ENCODE data around the gene KCND3. TPM values are rescaled to one million over a fixed set of nuclear protein-coding genes. Genes with fewer than 3 reads are reported as not detected.

Gene KCND3
- total RNA-seq, 4 donors from 2014 or later: 7.4 to 20.4 (median 9.8) TPM

DNA sequence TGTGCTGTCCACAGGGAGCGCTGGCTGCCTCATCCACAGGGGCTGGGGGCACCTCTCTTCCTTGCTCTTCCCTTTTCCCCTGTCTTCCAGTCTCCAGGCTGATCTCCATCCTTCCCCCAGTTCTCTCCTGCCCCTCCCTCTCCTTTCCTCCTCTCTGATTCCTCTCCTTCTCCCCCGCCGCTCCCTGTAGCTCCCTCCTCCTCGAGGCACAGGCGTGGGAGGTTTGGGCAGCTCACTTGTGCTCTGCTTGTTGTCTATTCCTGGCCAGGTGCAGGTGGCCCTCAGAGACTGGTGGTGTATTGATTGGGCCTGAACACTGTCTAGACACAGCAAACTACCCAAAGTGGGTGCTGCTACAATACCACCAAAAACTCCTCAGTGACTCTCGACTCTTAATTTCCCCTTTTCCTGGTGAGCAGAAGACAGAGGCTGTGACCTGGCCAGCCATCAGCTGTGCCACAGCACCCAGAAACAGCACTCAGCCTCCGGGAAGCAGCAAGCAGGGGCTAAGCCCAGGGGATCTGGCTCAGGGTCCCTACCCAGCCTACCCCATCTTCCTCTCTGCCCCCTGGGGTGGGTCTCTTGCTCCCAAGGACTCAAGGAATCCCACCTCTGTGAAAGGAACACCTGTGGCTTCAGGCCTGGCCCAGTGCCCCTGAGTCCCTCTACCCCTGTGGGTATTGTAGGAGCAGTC, 140.5 kb downstream of the KCND3 start:
- no peak for DNase-seq (ENCODE audit: low spot score in 2 of 2)
- 58 to 63% methylated on average over 7 of the region's 7 CpGs for WGBS, 2 donors
- no peak overlapping the region for H3K4me3 ChIP-seq (ENCODE audit: low read depth, poor library complexity, severe bottlenecking)
- TF ChIP-seq, protein P1, sequence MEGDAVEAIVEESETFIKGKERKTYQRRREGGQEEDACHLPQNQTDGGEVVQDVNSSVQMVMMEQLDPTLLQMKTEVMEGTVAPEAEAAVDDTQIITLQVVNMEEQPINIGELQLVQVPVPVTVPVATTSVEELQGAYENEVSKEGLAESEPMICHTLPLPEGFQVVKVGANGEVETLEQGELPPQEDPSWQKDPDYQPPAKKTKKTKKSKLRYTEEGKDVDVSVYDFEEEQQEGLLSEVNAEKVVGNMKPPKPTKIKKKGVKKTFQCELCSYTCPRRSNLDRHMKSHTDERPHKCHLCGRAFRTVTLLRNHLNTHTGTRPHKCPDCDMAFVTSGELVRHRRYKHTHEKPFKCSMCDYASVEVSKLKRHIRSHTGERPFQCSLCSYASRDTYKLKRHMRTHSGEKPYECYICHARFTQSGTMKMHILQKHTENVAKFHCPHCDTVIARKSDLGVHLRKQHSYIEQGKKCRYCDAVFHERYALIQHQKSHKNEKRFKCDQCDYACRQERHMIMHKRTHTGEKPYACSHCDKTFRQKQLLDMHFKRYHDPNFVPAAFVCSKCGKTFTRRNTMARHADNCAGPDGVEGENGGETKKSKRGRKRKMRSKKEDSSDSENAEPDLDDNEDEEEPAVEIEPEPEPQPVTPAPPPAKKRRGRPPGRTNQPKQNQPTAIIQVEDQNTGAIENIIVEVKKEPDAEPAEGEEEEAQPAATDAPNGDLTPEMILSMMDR (IDR thresholded peaks at IDR 0.05): no peak
- TF ChIP-seq POLR2A (IDR thresholded peaks at IDR 0.05): no peak
- intact Hi-C loops (cut with DNase I; ENCODE audit: low total_unique reads): no loop called here

DNA sequence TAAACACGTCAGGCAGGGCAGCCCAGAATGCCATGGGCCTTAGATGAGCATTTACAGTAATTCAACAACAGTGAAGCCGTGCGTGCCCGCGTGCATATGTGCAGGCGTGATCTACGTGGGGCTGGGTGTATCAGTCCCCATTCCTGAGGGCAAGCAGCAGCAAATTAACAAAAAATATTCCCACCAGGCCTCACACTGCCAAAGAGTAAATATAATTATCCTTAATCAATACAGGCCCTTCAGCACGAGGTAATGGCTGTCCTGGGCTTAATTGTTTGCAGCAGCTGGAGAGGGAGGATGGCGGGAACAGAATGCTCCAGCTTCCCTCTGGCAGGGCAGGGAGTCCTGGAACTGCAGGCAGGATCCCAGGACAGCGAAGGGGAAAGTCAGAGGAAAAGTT, 142.0 kb downstream of the KCND3 start:
- WGBS, 2 donors: 77 to 78% methylated on average over 10 of the region's 10 CpGs
- intact Hi-C loops (cut with DNase I; ENCODE audit: low total_unique reads): no loop called here
- no peak for DNase-seq (ENCODE audit: low spot score in 2 of 2)
- no peak for TF ChIP-seq POLR2A (IDR thresholded peaks at IDR 0.05)
- TF ChIP-seq, protein P1 (IDR thresholded peaks at IDR 0.05): no peak
- no peak overlapping the region for H3K4me3 ChIP-seq (ENCODE audit: low read depth, poor library complexity, severe bottlenecking)

DNA sequence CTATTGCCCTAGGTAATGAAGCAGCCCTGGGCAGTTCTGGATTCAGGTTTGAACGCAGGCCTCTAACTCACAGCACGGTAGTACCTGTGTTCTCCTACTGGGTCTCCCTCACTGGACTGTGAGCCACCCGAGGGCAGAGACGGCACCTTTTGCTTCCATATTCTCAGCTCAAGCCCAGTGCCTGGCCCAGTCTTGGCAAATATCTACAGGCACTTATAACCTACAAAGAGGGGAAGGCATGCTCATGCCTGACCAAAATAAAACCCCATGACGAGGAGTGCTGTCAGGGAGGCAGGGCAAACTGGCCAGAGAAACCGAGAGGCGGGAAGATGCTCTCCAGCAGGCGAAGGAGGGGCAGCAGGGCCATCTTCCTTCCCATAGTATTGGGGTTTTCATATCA, 142.6 kb downstream of the KCND3 start:
- intact Hi-C loops (cut with DNase I; ENCODE audit: low total_unique reads): no loop called here

GRCh38 chr1:111843177-111843576, 146.3 kb downstream of the KCND3 start:
- no peak overlapping the region for H3K4me3 ChIP-seq (ENCODE audit: low read depth, poor library complexity, severe bottlenecking)
- intact Hi-C loops (cut with DNase I; ENCODE audit: low total_unique reads): no loop called here
- WGBS, 2 donors: 51 to 68% methylated on average over 2 of the region's 2 CpGs
- no peak for DNase-seq (ENCODE audit: low spot score in 2 of 2)
- TF ChIP-seq, protein P1 (IDR thresholded peaks at IDR 0.05): no peak
- no peak for TF ChIP-seq POLR2A (IDR thresholded peaks at IDR 0.05)

More for the DNA sequence above, 142.6 kb downstream of the KCND3 start:
- WGBS, 2 donors: 84 to 86% methylated on average over 8 of the region's 8 CpGs
- no peak overlapping the region for H3K4me3 ChIP-seq (ENCODE audit: low read depth, poor library complexity, severe bottlenecking)
- no peak for DNase-seq (ENCODE audit: low spot score in 2 of 2)
- TF ChIP-seq POLR2A (IDR thresholded peaks at IDR 0.05): no peak
- TF ChIP-seq, protein P1 (IDR thresholded peaks at IDR 0.05): no peak

DNA sequence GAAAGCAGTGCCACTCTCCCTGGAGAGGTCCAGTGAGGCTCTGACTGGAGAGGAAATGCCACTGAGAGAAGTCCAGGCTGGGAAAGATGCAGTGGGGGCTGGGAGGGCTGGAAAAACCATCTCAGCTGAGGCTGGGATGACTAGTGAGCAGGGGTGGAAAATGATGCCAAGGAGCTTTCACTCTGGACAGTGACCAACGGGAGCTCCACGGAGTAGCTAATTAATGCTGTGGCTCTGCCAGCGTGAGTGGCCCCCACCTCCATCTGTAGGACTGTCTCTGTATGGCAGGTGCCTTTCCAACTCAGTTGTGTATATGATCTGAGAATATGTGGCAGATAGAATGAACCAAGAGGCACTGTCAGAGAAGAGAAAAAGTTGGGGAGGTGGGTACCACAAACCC, 147.1 kb downstream of the KCND3 start:
- TF ChIP-seq, protein P1 (IDR thresholded peaks at IDR 0.05): no peak
- no peak for TF ChIP-seq POLR2A (IDR thresholded peaks at IDR 0.05)
- H3K4me3 ChIP-seq (ENCODE audit: low read depth, poor library complexity, severe bottlenecking): no peak overlapping the region
- WGBS, 2 donors: 72 to 73% methylated on average over 3 of the region's 3 CpGs
- DNase-seq (ENCODE audit: low spot score in 2 of 2): no peak
- intact Hi-C loops (cut with DNase I; ENCODE audit: low total_unique reads): no loop called here

GRCh38 chr1:111841746-111842145, 147.7 kb downstream of the KCND3 start:
- no peak for TF ChIP-seq POLR2A (IDR thresholded peaks at IDR 0.05)
- TF ChIP-seq, protein P1 (IDR thresholded peaks at IDR 0.05): no peak
- peak in 1 of 2 donors; percentile 65 for DNase-seq (ENCODE audit: low spot score in 2 of 2)
- H3K4me3 ChIP-seq (ENCODE audit: low read depth, poor library complexity, severe bottlenecking): no peak overlapping the region
- WGBS, 2 donors: 89 to 94% methylated on average over 2 of the region's 2 CpGs
- intact Hi-C loops (cut with DNase I; ENCODE audit: low total_unique reads): no loop called here

Measured in lower leg skin (tissue), 4 donors.